ENCODE measurements around the gene ALKBH8. TPM values are rescaled to one million over a fixed set of nuclear protein-coding genes. Genes with fewer than 3 reads are reported as not detected.

ALKBH8 gene
- total RNA-seq, 4 donors from 2014 or later, result 1.8 to 15.7 (median 4.8) TPM

- Histone ChIP-seq H3K4me1 (no peaks in the 10 kb centered on the region), H3K9me3 (no peaks in the 10 kb centered on the region)
- DNase-seq, result no peak
These were observed 83.3 kb downstream of the ALKBH8 start for GRCh38 chr11:107482234-107482633.

GRCh38 chr11:107478922-107479321 is 86.6 kb downstream of the ALKBH8 start:
- Histone ChIP-seq H3K27me3 (no peaks in the 10 kb centered on the region), H3K27ac (no peak overlapping the region), H3K4me1 (no peaks in the 10 kb centered on the region), H3K36me3 (no peaks in the 10 kb centered on the region), H3K4me3 (no peak overlapping the region), H3K9me3 (no peaks in the 10 kb centered on the region)
- no peak for TF ChIP-seq POLR2A (IDR thresholded peaks at IDR 0.05)
- TF ChIP-seq CTCF (IDR thresholded peaks at IDR 0.05), result no peak
- DNase-seq, result no peak

More at GRCh38 chr11:107482234-107482633, 83.3 kb downstream of the ALKBH8 start:
- Histone ChIP-seq H3K27me3 (no peaks in the 10 kb centered on the region), H3K27ac (no peak overlapping the region), H3K4me3 (no peak overlapping the region), H3K36me3 (no peaks in the 10 kb centered on the region)
- TF ChIP-seq CTCF (IDR thresholded peaks at IDR 0.05), result no peak
- TF ChIP-seq POLR2A (IDR thresholded peaks at IDR 0.05), result no peak

DNA sequence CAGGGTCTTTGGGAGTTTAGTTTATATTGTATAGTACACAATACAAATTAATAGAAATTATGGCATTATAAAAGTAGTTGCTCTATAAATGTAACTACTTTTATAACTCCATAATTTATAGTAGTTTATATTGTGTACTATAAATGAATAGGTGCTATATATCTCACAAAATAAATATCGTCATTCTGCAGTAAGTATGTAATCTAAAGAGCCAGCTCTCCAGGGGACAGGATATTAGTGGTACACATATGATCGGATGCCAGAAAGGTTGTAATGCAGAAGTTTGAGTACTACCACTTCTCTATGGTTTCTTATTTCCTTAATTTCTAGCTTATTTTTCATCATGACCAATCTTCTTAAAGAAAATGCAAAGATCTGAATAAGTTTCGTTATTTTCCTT is 87.7 kb downstream of the ALKBH8 start:
- Histone ChIP-seq H3K27me3 (no peaks in the 10 kb centered on the region), H3K4me3 (no peak overlapping the region), H3K27ac (no peak overlapping the region), H3K9me3 (no peaks in the 10 kb centered on the region), H3K4me1 (no peaks in the 10 kb centered on the region), H3K36me3 (no peaks in the 10 kb centered on the region)
- TF ChIP-seq CTCF (IDR thresholded peaks at IDR 0.05), result no peak
- no peak for TF ChIP-seq POLR2A (IDR thresholded peaks at IDR 0.05)
- DNase-seq, result no peak

DNA sequence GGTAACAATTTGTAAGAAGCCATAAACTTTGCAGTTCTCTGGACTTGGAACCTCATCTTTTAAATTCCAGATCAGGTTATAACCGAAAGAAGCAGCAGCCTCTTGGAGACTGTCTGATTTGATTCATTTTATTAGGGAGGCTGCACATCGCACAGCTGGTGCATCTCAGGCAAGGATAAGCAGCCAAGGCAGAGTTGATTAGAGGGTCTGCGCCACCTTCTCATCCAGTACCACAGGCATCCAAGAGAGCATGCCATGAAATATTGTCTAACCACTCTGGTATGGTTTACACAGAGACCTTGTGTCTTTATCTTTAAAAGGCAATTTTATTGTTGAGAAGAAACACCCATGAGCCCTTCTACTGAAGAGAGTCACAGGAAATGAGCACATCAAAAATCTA is 91.7 kb downstream of the ALKBH8 start:
- Histone ChIP-seq H3K36me3 (no peaks in the 10 kb centered on the region), H3K27me3 (no peaks in the 10 kb centered on the region), H3K9me3 (no peaks in the 10 kb centered on the region), H3K4me1 (no peaks in the 10 kb centered on the region), H3K4me3 (no peak overlapping the region), H3K27ac (no peak overlapping the region)
- DNase-seq, result no peak
- TF ChIP-seq CTCF (IDR thresholded peaks at IDR 0.05), result no peak
- TF ChIP-seq POLR2A (IDR thresholded peaks at IDR 0.05), result no peak

DNA sequence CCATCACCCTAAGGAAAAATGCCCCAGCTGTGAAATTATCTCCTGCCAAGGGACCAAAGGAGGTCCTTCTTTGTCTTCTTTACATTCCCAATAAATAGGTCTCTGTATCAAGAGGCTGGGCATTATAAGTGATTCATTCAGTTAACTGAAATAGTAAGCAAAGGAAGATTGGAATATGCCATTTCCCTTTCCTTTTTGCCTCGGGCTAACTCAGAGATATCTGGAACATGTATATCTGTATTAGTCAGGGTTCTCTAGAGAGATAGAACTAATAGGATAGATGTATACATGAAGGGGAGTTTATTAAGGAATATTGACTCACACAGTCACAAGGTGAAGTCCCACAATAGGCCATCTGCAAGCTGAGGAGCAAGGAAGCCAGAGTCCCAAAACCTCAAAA is 92.6 kb downstream of the ALKBH8 start:
- DNase-seq, result no peak
- Histone ChIP-seq H3K4me1 (no peaks in the 10 kb centered on the region), H3K27ac (no peak overlapping the region), H3K36me3 (no peaks in the 10 kb centered on the region), H3K27me3 (no peaks in the 10 kb centered on the region), H3K4me3 (no peak overlapping the region), H3K9me3 (no peaks in the 10 kb centered on the region)
- TF ChIP-seq CTCF (IDR thresholded peaks at IDR 0.05) (no peak), POLR2A (IDR thresholded peaks at IDR 0.05) (no peak)

- DNase-seq, result no peak
- H3K4me1 ChIP-seq, result no peaks in the 10 kb centered on the region
- no peaks in the 10 kb centered on the region for H3K9me3 ChIP-seq
- no peaks in the 10 kb centered on the region for H3K36me3 ChIP-seq
- no peaks in the 10 kb centered on the region for H3K27me3 ChIP-seq
- no peak overlapping the region for H3K27ac ChIP-seq
- no peak overlapping the region for H3K4me3 ChIP-seq
- TF ChIP-seq CTCF (IDR thresholded peaks at IDR 0.05) (no peak), POLR2A (IDR thresholded peaks at IDR 0.05) (no peak)
These were observed 96.9 kb downstream of the ALKBH8 start for GRCh38 chr11:107468596-107468995.

Data from Peyer's patch (tissue), 4 donors.